Stimulated activated CD8-positive, alpha-beta memory T cell treated with anti-CD3 and anti-CD28 coated beads, Interleukin-15, amount 100 ng/mL, for 1 hour (primary cell): ENCODE measurements around the gene CCDC18.
"Not testable (repeated sequence)": the region's sequence is repeated elsewhere in the genome, so short reads cannot be mapped to it uniquely, and the experiment has no call there.

Experiments used
- DNase-seq: peaks from one replicate; pipeline ENCODE4 v3.0.0-alpha.2; 2020; ENCODE audit warnings: low read depth

Gene CCDC18

GRCh38 chr1:93180723-93181613 is at the start of gene CCDC18:
TSS of gene CCDC18 (plus strand) at chr1:93180724. CDS start at chr1:93183362, 2,638 bp downstream.
- peak; percentile 32 for DNase-seq

GRCh38 chr1:93132638-93133037 is 47.9 kb upstream of the CCDC18 start:
- DNase-seq: no peak

- no peak for DNase-seq
These were observed 44.1 kb upstream of the CCDC18 start for GRCh38 chr1:93136445-93136844.

GRCh38 chr1:93137604-93138292 is 42.8 kb upstream of the CCDC18 start:
- no peak for DNase-seq

GRCh38 chr1:93140106-93140505 is 40.4 kb upstream of the CCDC18 start:
- no peak for DNase-seq

DNA sequence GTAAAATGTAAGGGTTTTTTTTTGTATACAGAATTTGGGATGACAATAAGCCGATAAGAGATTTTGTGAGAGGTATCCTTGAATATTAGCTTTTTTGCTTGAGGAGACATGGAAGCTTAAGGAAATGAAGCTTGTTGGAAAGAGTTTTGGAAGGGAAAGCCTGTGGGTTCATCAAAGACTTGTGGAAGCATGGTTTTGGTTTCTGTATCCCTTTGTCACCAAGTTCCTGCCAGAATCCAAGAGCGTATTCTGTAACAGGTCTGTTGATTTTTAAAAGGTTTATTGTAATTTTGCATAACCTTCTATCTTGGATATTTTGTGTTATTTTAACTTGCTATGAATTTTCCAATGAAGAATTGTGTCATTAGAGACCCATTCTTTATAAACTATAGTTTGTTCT is 38.4 kb upstream of the CCDC18 start:
- DNase-seq: no peak

GRCh38 chr1:93143136-93143535 is 37.4 kb upstream of the CCDC18 start:
- no peak for DNase-seq

DNA sequence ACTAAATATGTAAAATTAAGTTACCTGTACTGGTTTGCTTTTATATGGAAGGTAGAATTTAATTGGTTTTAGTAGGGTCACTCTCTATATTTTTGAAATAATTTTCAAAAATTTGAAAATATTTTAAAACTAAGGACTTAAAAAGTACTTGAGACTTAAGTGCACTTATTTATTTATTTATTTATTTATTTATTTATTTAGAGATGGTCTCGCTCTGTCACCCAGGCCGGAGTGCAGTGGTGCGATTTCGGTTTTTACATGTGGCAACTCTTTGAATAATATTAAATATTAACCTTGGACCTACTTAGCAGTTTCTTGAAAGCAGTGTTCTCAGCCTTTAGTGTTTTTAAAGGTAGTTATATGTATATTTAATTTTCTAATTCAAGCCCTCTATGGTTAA is 36.8 kb upstream of the CCDC18 start:
- no peak for DNase-seq

DNA sequence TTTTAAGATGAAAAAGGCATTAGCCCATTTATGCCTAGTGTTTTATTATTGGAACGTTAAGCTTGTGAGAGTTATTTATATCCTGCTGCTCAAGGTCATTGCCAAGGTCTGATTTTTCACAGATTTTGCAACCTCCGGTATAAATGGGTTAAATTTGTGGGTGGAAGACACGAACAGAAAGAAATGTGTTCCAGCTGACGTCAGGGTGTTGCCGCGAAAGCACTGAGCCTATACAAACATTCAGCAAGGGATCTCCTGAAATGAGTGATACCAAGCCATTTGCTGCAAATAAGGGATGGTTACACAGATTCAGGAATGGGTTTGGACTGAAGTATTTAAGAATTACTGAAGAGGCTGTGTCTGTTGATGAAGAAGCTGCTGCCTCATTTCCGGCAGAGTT is 32.5 kb upstream of the CCDC18 start:
- DNase-seq: no peak

- no peak for DNase-seq
These were observed 29.8 kb upstream of the CCDC18 start for GRCh38 chr1:93150729-93151128.

- no peak for DNase-seq
These were observed 29.1 kb upstream of the CCDC18 start for GRCh38 chr1:93151474-93151873.

DNA sequence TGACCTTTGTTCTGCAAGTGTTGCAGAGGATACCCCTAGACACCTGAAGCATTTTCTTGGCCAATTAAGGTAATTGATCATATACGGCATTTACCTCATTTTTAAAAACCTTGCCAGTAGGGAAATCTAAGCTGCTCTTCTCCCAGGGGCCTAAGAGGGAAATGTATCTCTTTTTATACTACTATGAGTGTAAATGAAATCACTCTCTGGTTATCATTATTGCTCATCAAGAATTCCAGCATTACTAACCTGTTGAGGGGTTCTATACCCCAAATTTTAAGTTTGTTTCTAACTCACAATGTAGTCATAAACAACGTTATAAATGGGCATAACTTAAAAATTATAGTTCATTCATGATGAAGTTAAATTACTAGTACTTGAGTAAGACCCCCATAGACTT is 27.7 kb upstream of the CCDC18 start:
- no peak for DNase-seq

- DNase-seq: no peak
These were observed 25.6 kb upstream of the CCDC18 start for GRCh38 chr1:93154898-93155297.

DNA sequence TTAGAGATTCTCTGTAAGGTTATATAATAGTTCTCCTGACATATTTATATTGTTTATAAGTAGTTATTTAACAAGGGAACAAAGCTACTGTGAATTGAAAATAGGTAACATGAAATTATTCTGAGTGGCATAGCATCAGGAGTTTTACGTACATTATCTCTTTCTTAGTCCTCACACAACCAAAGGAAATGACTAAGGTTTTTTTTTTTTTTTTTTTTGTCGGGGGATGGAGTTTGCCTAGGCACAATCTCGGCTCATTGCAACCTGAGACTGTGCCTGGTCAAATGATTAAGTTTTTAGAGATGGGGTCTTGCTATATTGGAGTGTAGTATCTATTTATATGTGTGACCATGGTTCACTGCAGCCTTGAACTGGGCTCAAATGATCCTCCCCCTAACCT is 25.2 kb upstream of the CCDC18 start:
- DNase-seq: no peak

DNA sequence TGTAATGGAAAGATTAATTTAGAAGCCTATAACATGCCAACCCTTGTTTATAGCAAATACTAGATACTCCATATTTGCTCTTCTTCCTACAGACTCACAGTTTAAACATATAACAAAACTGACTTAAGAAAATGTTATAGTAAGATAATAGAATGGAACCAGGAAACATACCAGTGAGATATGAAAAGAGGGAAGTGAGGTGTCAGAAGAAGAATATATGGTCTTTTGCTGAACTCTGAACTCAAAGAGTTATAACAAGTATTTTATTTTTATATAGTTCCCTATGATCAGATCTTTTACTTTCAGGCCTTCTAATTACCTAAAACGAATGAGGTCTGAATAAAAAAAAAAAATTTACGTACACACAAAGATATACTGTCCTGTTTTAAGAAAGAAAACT is 21.2 kb upstream of the CCDC18 start:
- DNase-seq: no peak

- DNase-seq: not testable (repeated sequence)
These were observed 17.2 kb upstream of the CCDC18 start for GRCh38 chr1:93163314-93163713.

DNA sequence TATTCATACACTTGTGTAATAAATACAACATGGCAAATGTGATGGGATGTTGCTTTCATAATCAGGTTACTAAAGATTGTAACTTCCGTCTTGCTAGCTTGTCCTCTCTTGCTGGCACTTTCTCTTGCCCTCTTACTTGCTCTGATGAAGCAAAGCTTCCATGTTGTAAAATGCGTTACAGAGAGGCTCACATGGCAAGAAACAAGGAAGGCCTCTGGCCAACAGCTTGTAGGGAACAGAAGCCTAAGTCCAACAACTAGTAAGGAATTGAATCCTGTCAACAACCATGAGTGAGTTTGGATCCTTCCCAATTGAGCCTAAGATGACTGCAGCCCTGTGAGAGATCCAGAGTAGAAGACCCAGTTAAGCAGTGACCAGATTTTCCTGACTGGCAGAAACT is 15.7 kb upstream of the CCDC18 start:
- DNase-seq: no peak

DNA sequence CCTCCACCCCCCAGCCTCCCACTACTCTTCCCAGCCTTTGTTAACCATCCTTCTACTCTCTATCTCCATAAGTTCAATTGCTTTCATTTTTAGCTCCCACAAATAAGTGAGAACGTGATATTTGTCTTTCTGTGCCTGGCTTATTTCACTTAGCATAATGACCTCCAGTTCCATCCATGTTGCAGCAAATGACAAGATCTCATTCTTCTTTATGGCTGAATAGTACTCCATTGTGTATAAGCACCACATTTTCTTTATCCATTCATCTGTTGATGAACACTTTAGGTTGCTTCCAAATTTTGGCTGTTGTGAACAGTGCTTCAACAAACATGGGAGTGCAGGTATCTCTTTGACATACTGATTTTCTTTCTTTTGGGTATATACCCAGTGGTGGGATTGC is 14.6 kb upstream of the CCDC18 start:
- DNase-seq: not testable (repeated sequence)

GRCh38 chr1:93167006-93167405 is 13.5 kb upstream of the CCDC18 start:
- no peak for DNase-seq

DNA sequence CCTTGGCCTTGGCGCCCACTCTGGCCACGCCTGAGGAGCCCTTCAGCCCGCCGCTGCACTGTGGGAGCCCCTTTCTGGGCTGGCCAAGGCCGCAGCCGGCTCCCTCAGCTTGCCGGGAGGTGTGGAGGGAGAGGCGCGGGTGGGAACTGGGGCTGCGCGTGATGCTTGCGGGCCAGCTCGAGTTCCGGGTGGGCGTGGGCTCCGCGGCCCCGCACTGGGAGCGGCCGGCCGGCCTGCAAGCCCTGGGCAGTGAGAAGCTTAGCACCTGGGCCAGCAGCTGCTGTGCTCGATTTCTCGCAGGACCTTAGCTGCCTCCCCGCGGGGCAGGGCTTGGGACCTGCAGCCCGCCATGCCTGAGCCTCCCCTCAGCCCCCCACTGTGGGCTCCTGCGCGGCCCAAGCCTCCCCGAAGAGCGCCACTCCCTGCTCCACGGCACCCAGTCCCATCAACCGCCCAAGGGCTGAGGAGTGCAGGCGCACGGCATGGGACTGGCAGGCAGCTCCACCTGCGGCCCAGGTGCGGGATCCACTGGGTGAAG is 10.3 kb upstream of the CCDC18 start:
- not testable (repeated sequence) for DNase-seq

- no peak for DNase-seq
These were observed 8.9 kb upstream of the CCDC18 start for GRCh38 chr1:93171549-93172034.

DNA sequence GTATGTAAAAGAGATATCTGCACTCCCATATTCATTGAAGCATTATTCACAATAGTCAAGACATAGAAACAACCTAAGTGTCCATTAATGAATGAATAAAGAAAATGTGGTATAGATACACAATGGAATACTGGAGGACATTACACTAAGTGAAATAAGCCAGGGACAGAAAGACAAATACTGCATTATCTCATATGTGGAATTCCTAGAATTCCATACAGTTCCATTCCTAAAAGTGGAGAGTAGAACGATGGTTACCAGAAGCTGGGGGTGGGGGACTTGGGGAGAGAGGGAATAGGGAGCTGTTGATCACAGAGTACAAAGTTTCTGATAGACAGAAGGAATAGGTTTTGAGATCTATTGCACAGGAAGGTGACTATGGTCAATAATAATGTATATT is 7.7 kb upstream of the CCDC18 start:
- no peak for DNase-seq

GRCh38 chr1:93174638-93175037 is 5.9 kb upstream of the CCDC18 start:
- DNase-seq: not testable (repeated sequence)
